ENCODE data around the gene VPS51.
A peak's percentile ranks its signal among the peaks of the same experiment; 100 is the strongest.
"Not testable (repeated sequence)": the region's sequence is repeated elsewhere in the genome, so short reads cannot be mapped to it uniquely, and the experiment has no call there.

The VPS51 gene

GRCh38 chr11:65116370-65117205 lies 20.6 kb downstream of the VPS51 start:
- Histone ChIP-seq H3K79me2 (ENCODE audit: insufficient read depth, low read length) (peaks cover 11% of the 10 kb centered on the region; the same call in 1 of the 2 replicates), H3K4me1 (ENCODE audit: insufficient read depth, low read length, severe bottlenecking) (peaks cover 61% of the 10 kb centered on the region), H3K9me2 (ENCODE audit: low read depth, low read length) (no peaks in the 10 kb centered on the region), H3K9ac (ENCODE audit: low read length) (peak overlapping the region; percentile 92), H2AFZ (ENCODE audit: low read length) (no peak overlapping the region), H3K27ac (ENCODE audit: low read depth, low read length, poor library complexity, severe bottlenecking) (peak overlapping the region; percentile 85), H4K20me1 (ENCODE audit: insufficient read depth, low read length) (no peaks in the 10 kb centered on the region), H3K9me3 (ENCODE audit: low read length) (no peaks in the 10 kb centered on the region), H3K36me3 (ENCODE audit: insufficient read depth, low read length) (peaks cover 67% of the 10 kb centered on the region), H3K27me3 (ENCODE audit: insufficient read depth, low read length) (no peaks in the 10 kb centered on the region), H3K4me3 (ENCODE audit: low read depth, low read length, poor library complexity, severe bottlenecking) (peak overlapping the region; percentile 70), H3K4me2 (ENCODE audit: low read length) (peak overlapping the region; percentile 80), H3F3A (ENCODE audit: insufficient read depth, low read length) (0 out of 2 replicates have a peak, but pooled peaks cover 5% of the 10 kb centered on the region)
- TF ChIP-seq EZH2 (IDR thresholded peaks at IDR 0.05; ENCODE audit: borderline replicate concordance, low read length) (no peak), CTCF (IDR thresholded peaks at IDR 0.05; ENCODE audit: low read length) (no peak)

- H3K4me1 ChIP-seq (ENCODE audit: insufficient read depth, low read length, severe bottlenecking), result peaks cover 61% of the 10 kb centered on the region
- H3K9me2 ChIP-seq (ENCODE audit: low read depth, low read length), result no peaks in the 10 kb centered on the region
- H3K27ac ChIP-seq (ENCODE audit: low read depth, low read length, poor library complexity, severe bottlenecking), result peak within 1 kb of the TSS; percentile 85
- no peaks in the 10 kb centered on the region for H3K9me3 ChIP-seq (ENCODE audit: low read length)
- peak within 1 kb of the TSS; percentile 70 for H3K4me3 ChIP-seq (ENCODE audit: low read depth, low read length, poor library complexity, severe bottlenecking)
- H3F3A ChIP-seq (ENCODE audit: insufficient read depth, low read length), result 0 out of 2 replicates have a peak, but pooled peaks cover 5% of the 10 kb centered on the region
- TF ChIP-seq EZH2 (IDR thresholded peaks at IDR 0.05; ENCODE audit: borderline replicate concordance, low read length), result no peak
- TF ChIP-seq CTCF (IDR thresholded peaks at IDR 0.05; ENCODE audit: low read length), result peak; percentile 87
- peaks cover 70% of the 10 kb centered on the region for H3K36me3 ChIP-seq (ENCODE audit: insufficient read depth, low read length)
- no peaks in the 10 kb centered on the region for H3K27me3 ChIP-seq (ENCODE audit: insufficient read depth, low read length)
- peak within 1 kb of the TSS; percentile 80 for H3K4me2 ChIP-seq (ENCODE audit: low read length)
- H2AFZ ChIP-seq (ENCODE audit: low read length), result no peak within 1 kb of the TSS
- peaks cover 13% of the 10 kb centered on the region; the same call in 1 of the 2 replicates for H3K79me2 ChIP-seq (ENCODE audit: insufficient read depth, low read length)
- H3K9ac ChIP-seq (ENCODE audit: low read length), result peak within 1 kb of the TSS; percentile 92
- H4K20me1 ChIP-seq (ENCODE audit: insufficient read depth, low read length), result no peaks in the 10 kb centered on the region
These were observed 21.4 kb downstream of the VPS51 start, which contains the start of gene ZNHIT2 for GRCh38 chr11:65117206-65118096. ZNHIT2 (minus strand) TSS chr11:65117701; CDS start chr11:65117653, 48 bp downstream.

- Histone ChIP-seq H3K79me2 (ENCODE audit: insufficient read depth, low read length) (peaks cover 18% of the 10 kb centered on the region), H4K20me1 (ENCODE audit: insufficient read depth, low read length) (no peaks in the 10 kb centered on the region), H3K4me3 (ENCODE audit: low read depth, low read length, poor library complexity, severe bottlenecking) (no peak overlapping the region), H3K9me2 (ENCODE audit: low read depth, low read length) (no peaks in the 10 kb centered on the region), H3K36me3 (ENCODE audit: insufficient read depth, low read length) (peaks cover 70% of the 10 kb centered on the region), H3F3A (ENCODE audit: insufficient read depth, low read length) (0 out of 2 replicates have a peak, but pooled peaks cover under 1% of the 10 kb centered on the region), H3K4me2 (ENCODE audit: low read length) (no peak overlapping the region), H3K9me3 (ENCODE audit: low read length) (no peaks in the 10 kb centered on the region), H3K27me3 (ENCODE audit: insufficient read depth, low read length) (no peaks in the 10 kb centered on the region), H2AFZ (ENCODE audit: low read length) (no peak overlapping the region), H3K27ac (ENCODE audit: low read depth, low read length, poor library complexity, severe bottlenecking) (peak overlapping the region; percentile 48), H3K9ac (ENCODE audit: low read length) (no peak overlapping the region), H3K4me1 (ENCODE audit: insufficient read depth, low read length, severe bottlenecking) (peaks cover 61% of the 10 kb centered on the region)
- TF ChIP-seq CTCF (IDR thresholded peaks at IDR 0.05; ENCODE audit: low read length), result no peak
- no peak for TF ChIP-seq EZH2 (IDR thresholded peaks at IDR 0.05; ENCODE audit: borderline replicate concordance, low read length)
These were observed 22.3 kb downstream of the VPS51 start for GRCh38 chr11:65118097-65118837.

- Histone ChIP-seq H3K79me2 (ENCODE audit: insufficient read depth, low read length) (peaks cover 19% of the 10 kb centered on the region), H3K27ac (ENCODE audit: low read depth, low read length, poor library complexity, severe bottlenecking) (peak overlapping the region; percentile 48), H3K4me2 (ENCODE audit: low read length) (0 out of 2 replicates have a peak overlapping the region, but pooled peaks have one; percentile 75), H3K4me1 (ENCODE audit: insufficient read depth, low read length, severe bottlenecking) (peaks cover 55% of the 10 kb centered on the region), H3K36me3 (ENCODE audit: insufficient read depth, low read length) (peaks cover 70% of the 10 kb centered on the region)
- H4K20me1 ChIP-seq (ENCODE audit: insufficient read depth, low read length); H3K4me3 ChIP-seq (ENCODE audit: low read depth, low read length, poor library complexity, severe bottlenecking); H3K9me3 ChIP-seq (ENCODE audit: low read length); H3K27me3 ChIP-seq (ENCODE audit: insufficient read depth, low read length); H3K9me2 ChIP-seq (ENCODE audit: low read depth, low read length); H3K9ac ChIP-seq (ENCODE audit: low read length); H2AFZ ChIP-seq (ENCODE audit: low read length); H3F3A ChIP-seq (ENCODE audit: insufficient read depth, low read length): not testable (repeated sequence)
These were observed 23.1 kb downstream of the VPS51 start for GRCh38 chr11:65118891-65119669.
